Right lobe of liver (tissue), 6 donors: ENCODE results near the gene OR10H5. TPM values are rescaled to one million over a fixed set of nuclear protein-coding genes. Genes with fewer than 3 reads are reported as not detected.
A peak's percentile ranks its signal among the peaks of the same experiment; 100 is the strongest.
"Not testable (repeated sequence)": the region's sequence is repeated elsewhere in the genome, so short reads cannot be mapped to it uniquely, and the experiment has no call there.

Source experiments
- ATAC-seq, 4 donors: fragments of 200-7000 bp; cut with Tn5 transposase; one replicate each; pipeline ENCODE4 v1.9.1; 2020; ENCODE audit warnings: mild to moderate bottlenecking in 4 of 4, moderate library complexity in 4 of 4
- DNase-seq, 3 donors: peaks; one replicate each; pipeline ENCODE4 v3.0.0-alpha.2; 2020
- H3K27ac ChIP-seq, 3 donors: fragments of 200-600 bp; one replicate each; pipeline ENCODE4 v1.8.0; 2022
- H3K27me3 ChIP-seq, 2 donors: fragments of 200-600 bp; one replicate each; pipeline ENCODE4 v1.8.0; 2022
- H3K36me3 ChIP-seq, 4 donors: fragments of 200-600 bp; sonication (generic) in 1 of 4; one replicate each; pipeline versions ENCODE4 v1.5.1 to v1.8.0; 2017 to 2022; ENCODE audit warnings: control low read depth in 1 of 4
- H3K4me1 ChIP-seq, 4 donors: fragments of 200-600 bp; sonication (generic) in 1 of 4; one replicate each; pipeline versions ENCODE4 v1.5.1 to v1.8.0; 2017 to 2022; ENCODE audit warnings: control low read depth in 1 of 4
- H3K4me3 ChIP-seq, 3 donors: fragments of 200-600 bp; one replicate each; pipeline ENCODE4 v1.8.0; 2022
- H3K9me3 ChIP-seq, 4 donors: fragments of 200-600 bp; sonication (generic) in 1 of 4; one replicate each; pipeline versions ENCODE4 v1.5.1 to v1.8.0; 2017 to 2022; ENCODE audit warnings: control low read depth in 1 of 4
- POLR2A ChIP-seq: fragments of 450-650 bp; IDR thresholded peaks from one replicate; pipeline ENCODE4 v1.6.1; 2017; ENCODE audit warnings: antibody characterized with exemption, mild to moderate bottlenecking
- WGBS: methylation state at CpG from one replicate; pipeline ENCODE4 v1.1.6; 2018; ENCODE audit warnings: low coverage, low lambda C conversion rate; ENCODE audit not compliant: insufficient coverage; ENCODE audit errors: missing lambda C conversion rate; 5-methylcytosine and 5-hydroxymethylcytosine counted together
- intact Hi-C, 2 donors: fragments of 100-400 bp; cut with DNase I; formaldehyde crosslinking; loops; one replicate each; pipeline versions ENCODE4 v1.11.2 to v1.14.1; 2022
- total RNA-seq, 6 experiments: library from RNA; depleted of rRNA in 2 of 6; stranded (reverse); fragments of >200 nt in 2 of 6; fragmentation: NEBNext Ultra II Directional in 3 of 6; extraction: Animal tissue kit (Norgen Biotek cat#: 25700) in 3 of 6; gene quantifications; one replicate each; pipeline versions ENCODE4 v1.1.0 to v1.2.4, GENCODE V29; 2016 to 2023
- TF ChIP-seq, protein P1 (sequence below), 4 donors: fragments of 200-600 bp in 3 of 4; fragments of 450-650 bp in 1 of 4; IDR thresholded peaks; one replicate each; pipeline versions ENCODE4 v1.5.1 to v1.8.0; 2016 to 2022; ENCODE audit warnings: antibody characterized with exemption in 4 of 4, mild to moderate bottlenecking in 2 of 4
- donor health status: DM: no; HTN: yes; CAD: no.
- donor health status: DM: no; HTN: no; CAD: no.
- donor health status: DM: no; HTN: no; CAD: no.
- donor health status: DM: no; HTN: yes; CAD: no.
- donor health status: DM: no; HTN: yes; CAD: no.

OR10H5 gene
- total RNA-seq, 6 experiments from 2014 or later = not detected

DNA sequence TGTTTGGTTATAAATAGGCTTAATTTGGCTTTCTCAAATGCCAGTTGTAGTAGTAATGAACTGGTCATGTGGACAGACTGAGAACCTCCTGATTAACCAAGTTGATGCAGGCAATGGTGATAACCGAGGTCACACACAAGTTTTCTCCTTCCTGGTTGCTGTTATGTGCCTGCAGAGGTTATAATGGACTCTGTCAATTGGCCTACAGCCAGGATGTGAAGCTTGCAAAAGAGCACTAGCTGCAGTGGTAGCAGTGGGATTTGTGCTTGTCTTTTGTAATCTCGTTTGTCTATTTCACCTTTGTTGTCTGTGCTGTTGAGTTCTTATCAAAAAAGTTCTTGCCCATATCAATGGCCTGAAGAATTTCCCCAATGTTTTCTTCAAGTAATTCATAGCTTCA is 29.1 kb upstream of the OR10H5 start:
- peak in 1 of 3 donors; percentile 60 for DNase-seq
- TF ChIP-seq, protein P1, sequence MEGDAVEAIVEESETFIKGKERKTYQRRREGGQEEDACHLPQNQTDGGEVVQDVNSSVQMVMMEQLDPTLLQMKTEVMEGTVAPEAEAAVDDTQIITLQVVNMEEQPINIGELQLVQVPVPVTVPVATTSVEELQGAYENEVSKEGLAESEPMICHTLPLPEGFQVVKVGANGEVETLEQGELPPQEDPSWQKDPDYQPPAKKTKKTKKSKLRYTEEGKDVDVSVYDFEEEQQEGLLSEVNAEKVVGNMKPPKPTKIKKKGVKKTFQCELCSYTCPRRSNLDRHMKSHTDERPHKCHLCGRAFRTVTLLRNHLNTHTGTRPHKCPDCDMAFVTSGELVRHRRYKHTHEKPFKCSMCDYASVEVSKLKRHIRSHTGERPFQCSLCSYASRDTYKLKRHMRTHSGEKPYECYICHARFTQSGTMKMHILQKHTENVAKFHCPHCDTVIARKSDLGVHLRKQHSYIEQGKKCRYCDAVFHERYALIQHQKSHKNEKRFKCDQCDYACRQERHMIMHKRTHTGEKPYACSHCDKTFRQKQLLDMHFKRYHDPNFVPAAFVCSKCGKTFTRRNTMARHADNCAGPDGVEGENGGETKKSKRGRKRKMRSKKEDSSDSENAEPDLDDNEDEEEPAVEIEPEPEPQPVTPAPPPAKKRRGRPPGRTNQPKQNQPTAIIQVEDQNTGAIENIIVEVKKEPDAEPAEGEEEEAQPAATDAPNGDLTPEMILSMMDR (IDR thresholded peaks at IDR 0.05) = no peak
- no peak for TF ChIP-seq POLR2A
- H3K4me3 ChIP-seq = no peak overlapping the region
- H3K9me3 ChIP-seq = no peaks in the 10 kb centered on the region
- peak; percentile 51 to 83 (median 64) for ATAC-seq
- WGBS = 25% methylated on average over 2 of the region's 2 CpGs
- H3K36me3 ChIP-seq = no peaks in the 10 kb centered on the region
- intact Hi-C loops = no loop called here
- no peak overlapping the region for H3K27ac ChIP-seq
- peaks cover 0 to 8% (median 0%) of the 10 kb centered on the region in 4 donors for H3K4me1 ChIP-seq
- no peaks in the 10 kb centered on the region for H3K27me3 ChIP-seq

DNA sequence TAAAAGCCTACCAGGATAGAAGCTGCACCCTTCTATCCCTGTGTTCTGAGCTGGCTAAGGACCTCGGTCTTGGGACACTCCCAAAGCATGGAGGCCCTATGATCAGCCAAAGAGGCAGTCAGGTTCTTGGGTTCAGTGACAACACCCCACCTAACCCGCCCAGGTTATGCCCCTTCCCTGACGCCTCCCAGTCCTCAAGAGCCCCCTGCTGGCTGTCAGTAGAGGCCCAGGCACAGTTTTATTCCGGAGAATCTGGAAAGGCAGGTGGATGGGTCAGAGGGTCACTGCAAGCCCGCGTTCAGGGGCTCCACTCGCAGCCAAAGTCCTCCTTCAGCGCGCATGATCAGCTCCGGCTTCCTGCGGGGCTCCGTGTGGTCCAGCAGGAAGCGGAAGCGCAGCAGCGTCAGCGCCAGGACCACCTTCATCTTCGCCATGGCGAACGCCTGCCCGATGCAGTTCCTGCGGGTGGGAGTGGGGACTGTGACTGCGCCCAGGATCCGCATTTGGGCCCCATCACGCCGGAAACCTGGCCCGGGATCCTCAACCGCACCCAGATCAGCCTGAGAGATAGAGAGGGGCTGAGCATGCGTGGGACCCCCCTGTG is 27.4 kb upstream of the OR10H5 start:
- DNase-seq (peak in 1 of 3 donors; percentile 29), ATAC-seq (peak; percentile 50 to 68 (median 57))
- Histone ChIP-seq H3K9me3 (no peaks in the 10 kb centered on the region), H3K27me3 (no peaks in the 10 kb centered on the region), H3K4me1 (peaks cover 0 to 8% (median 0%) of the 10 kb centered on the region in 4 donors), H3K4me3 (no peak overlapping the region), H3K36me3 (no peaks in the 10 kb centered on the region), H3K27ac (no peak overlapping the region)
- no peak for TF ChIP-seq POLR2A
- TF ChIP-seq, protein P1 (IDR thresholded peaks at IDR 0.05) = peak; percentile 32 to 57 (median 50)
- intact Hi-C loops = no loop called here
- WGBS = 46% methylated on average over 4 of the region's 28 CpGs

DNA sequence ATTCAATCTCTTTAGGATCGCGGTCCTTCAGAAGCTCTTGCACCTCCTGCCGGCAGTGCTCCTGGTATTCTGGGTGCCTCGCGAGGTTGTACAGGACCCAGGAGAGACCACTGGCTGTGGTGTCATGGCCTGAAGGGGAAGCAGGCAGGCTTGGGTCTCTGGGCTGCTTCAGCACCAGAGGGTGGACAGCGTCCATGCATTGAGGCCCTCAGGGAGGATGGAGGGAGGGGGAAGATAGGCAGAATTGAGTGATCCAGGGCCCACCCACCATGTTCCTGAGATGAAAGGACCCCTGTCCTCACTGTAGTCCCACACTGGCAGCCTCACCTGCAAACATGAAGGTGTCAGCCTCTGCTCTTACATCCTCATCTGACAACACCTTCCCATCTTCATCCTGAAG is 17.9 kb upstream of the OR10H5 start:
- DNase-seq = no peak
- no peaks in the 10 kb centered on the region for H3K4me1 ChIP-seq
- no peaks in the 10 kb centered on the region for H3K27me3 ChIP-seq
- no peak for TF ChIP-seq POLR2A
- TF ChIP-seq, protein P1 (IDR thresholded peaks at IDR 0.05) = no peak
- intact Hi-C loops = no loop called here
- H3K27ac ChIP-seq = no peak overlapping the region
- H3K9me3 ChIP-seq = no peaks in the 10 kb centered on the region
- no peak for ATAC-seq
- WGBS = 31% methylated on average over 2 of the region's 6 CpGs
- no peak overlapping the region for H3K4me3 ChIP-seq
- no peaks in the 10 kb centered on the region for H3K36me3 ChIP-seq

DNA sequence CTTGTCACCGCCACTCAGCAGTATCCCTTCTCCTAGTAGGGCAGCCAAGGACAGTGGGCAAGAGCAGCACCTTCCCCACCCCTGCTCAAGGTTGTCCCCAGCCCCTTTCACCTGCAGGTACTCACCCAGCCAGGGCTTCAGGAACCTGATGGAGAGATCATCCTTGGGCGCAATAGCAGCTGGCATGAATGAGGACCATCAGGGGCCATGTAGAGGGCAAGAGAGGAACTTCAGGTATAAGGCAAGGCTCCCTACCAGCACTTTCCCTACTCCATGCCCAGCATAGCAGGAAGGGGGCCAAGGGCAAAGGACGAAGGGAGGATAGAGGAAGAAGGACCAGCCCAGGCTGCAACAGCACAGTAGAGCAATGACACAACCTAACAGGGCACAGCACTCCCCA is 13.3 kb upstream of the OR10H5 start:
- ATAC-seq, H3K27ac ChIP-seq, H3K36me3 ChIP-seq, H3K9me3 ChIP-seq, H3K27me3 ChIP-seq, intact Hi-C loops, H3K4me3 ChIP-seq, DNase-seq, H3K4me1 ChIP-seq: not testable (repeated sequence)
- WGBS = 49% methylated on average over 2 of the region's 3 CpGs

DNA sequence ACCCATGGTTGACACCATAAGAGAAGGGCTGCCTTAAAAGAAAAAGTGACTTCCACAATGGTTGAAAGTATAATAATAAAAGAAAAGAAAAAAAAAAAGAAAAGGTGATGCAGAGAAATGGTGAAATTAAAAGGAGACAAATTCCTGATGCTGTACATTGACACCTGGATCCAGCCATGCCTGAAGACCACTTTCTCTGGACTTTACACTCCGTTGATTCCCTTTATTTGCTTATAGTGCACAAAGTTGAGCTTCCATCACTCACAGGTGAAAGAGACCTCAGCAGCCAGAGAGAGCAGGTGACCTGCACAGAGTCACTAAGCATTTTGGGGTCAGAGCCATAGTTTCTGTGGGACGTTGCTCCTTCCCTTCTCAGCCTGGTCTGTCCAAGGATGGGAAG is 12.2 kb upstream of the OR10H5 start:
- ATAC-seq = no peak
- DNase-seq = no peak
- Histone ChIP-seq H3K36me3 (no peaks in the 10 kb centered on the region), H3K9me3 (no peaks in the 10 kb centered on the region), H3K4me3 (no peak overlapping the region), H3K4me1 (peaks cover 0 to 6% (median 0%) of the 10 kb centered on the region in 4 donors), H3K27me3 (no peaks in the 10 kb centered on the region), H3K27ac (no peak overlapping the region)
- TF ChIP-seq POLR2A = no peak
- TF ChIP-seq, protein P1 (IDR thresholded peaks at IDR 0.05) = no peak
- 38% methylated on average over 2 of the region's 2 CpGs for WGBS
- intact Hi-C loops = loop anchor here in 1 of 2 donors (5.0 kb wide), 1 partner anchor 98 kb away; no protein-coding TSS in a partner anchor
